GM12878 (cell line): ENCODE measurements around the gene USP11.

Experiments
- CBX5 ChIP-seq: sonication (generic); IDR thresholded peaks from 2 replicates; pipeline ENCODE4 v1.6.1; 2016; ENCODE audit warnings: low read depth, moderate library complexity, mild to moderate bottlenecking, inconsistent platforms
- DPF2 ChIP-seq: fragments of 450-650 bp; IDR thresholded peaks from 2 replicates; pipeline ENCODE4 v1.6.1; 2017; ENCODE audit warnings: mild to moderate bottlenecking
- EP300 ChIP-seq, 2 experiments: fragments of 150-350 bp in 1 of 2; IDR thresholded peaks; 2 replicates each; pipeline ENCODE4 v1.6.1; 2011 to 2012; ENCODE audit warnings: low read depth in 2 of 2, low read length in 2 of 2, borderline replicate concordance in 1 of 2, improper control_type of control experiment in 1 of 2, inconsistent platforms in 1 of 2; ENCODE audit not compliant: control insufficient read depth in 1 of 2
- ESRRA ChIP-seq: IDR thresholded peaks from 2 replicates; pipeline ENCODE4 v1.6.1; 2012; ENCODE audit warnings: mild to moderate bottlenecking, low read length, improper control_type of control experiment
- PBX3 ChIP-seq: IDR thresholded peaks from 2 replicates; pipeline ENCODE4 v1.6.1; 2011; ENCODE audit warnings: mild to moderate bottlenecking, low read depth, low read length, moderate library complexity; ENCODE audit not compliant: insufficient replicate concordance
- POLR2A ChIP-seq: IDR thresholded peaks from 2 replicates; pipeline ENCODE4 v1.6.1; 2011; ENCODE audit warnings: low read depth, mild to moderate bottlenecking, low read length
- POLR2AphosphoS5 ChIP-seq: IDR thresholded peaks from 2 replicates; pipeline ENCODE4 v1.6.1; 2011; ENCODE audit warnings: mild to moderate bottlenecking, low read length, inconsistent platforms
- RCOR1 ChIP-seq: conservative IDR thresholded peaks from 2 replicates; pipeline ENCODE4 v1.6.1; 2012; ENCODE audit warnings: low read depth, low read length, improper control_type of control experiment
- SMAD5 ChIP-seq: IDR thresholded peaks from 2 replicates; pipeline ENCODE4 v1.6.1; 2016; ENCODE audit warnings: antibody characterized with exemption, low read depth
- SUPT20H ChIP-seq: IDR thresholded peaks from 2 replicates; pipeline ENCODE4 v1.6.1; 2011; ENCODE audit warnings: low read depth, mild to moderate bottlenecking, low read length, moderate library complexity, borderline replicate concordance; ENCODE audit not compliant: control insufficient read depth
- TCF7 ChIP-seq: IDR thresholded peaks from 2 replicates; pipeline ENCODE4 v1.6.1; 2014; ENCODE audit warnings: antibody characterized with exemption, borderline replicate concordance
- TF ChIP-seq, protein P1 (sequence below): fragments of 450-650 bp; IDR thresholded peaks from 2 replicates; pipeline ENCODE4 v1.6.1; 2017; ENCODE audit warnings: mild to moderate bottlenecking
- TF ChIP-seq, protein P2 (sequence below), 3 experiments: IDR thresholded peaks in 2 of 3; conservative IDR thresholded peaks in 1 of 3; 2 replicates each; pipeline ENCODE4 v1.5.1; 2011; ENCODE audit warnings: low read depth in 3 of 3, low read length in 3 of 3, mild to moderate bottlenecking in 3 of 3, control low read depth in 2 of 3, moderate library complexity in 2 of 3, inconsistent platforms in 1 of 3, mixed read lengths in 1 of 3; ENCODE audit not compliant: control insufficient read depth in 2 of 3, insufficient read depth in 1 of 3; ENCODE audit errors: extremely low read depth in 1 of 3
- TF ChIP-seq, protein P3 (sequence below): IDR thresholded peaks from 2 replicates; pipeline ENCODE4 v1.6.1; 2012; ENCODE audit warnings: low read depth, low read length, improper control_type of control experiment

- TF ChIP-seq, protein P1, sequence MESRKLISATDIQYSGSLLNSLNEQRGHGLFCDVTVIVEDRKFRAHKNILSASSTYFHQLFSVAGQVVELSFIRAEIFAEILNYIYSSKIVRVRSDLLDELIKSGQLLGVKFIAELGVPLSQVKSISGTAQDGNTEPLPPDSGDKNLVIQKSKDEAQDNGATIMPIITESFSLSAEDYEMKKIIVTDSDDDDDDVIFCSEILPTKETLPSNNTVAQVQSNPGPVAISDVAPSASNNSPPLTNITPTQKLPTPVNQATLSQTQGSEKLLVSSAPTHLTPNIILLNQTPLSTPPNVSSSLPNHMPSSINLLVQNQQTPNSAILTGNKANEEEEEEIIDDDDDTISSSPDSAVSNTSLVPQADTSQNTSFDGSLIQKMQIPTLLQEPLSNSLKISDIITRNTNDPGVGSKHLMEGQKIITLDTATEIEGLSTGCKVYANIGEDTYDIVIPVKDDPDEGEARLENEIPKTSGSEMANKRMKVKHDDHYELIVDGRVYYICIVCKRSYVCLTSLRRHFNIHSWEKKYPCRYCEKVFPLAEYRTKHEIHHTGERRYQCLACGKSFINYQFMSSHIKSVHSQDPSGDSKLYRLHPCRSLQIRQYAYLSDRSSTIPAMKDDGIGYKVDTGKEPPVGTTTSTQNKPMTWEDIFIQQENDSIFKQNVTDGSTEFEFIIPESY, result no peak
- TF ChIP-seq DPF2 (no peak), TCF7 (no peak), POLR2A (no peak), CBX5 (no peak), PBX3 (no peak), ESRRA (no peak), SMAD5 (no peak), EP300 (IDR thresholded peaks at IDR 0.05; ENCODE audit: borderline replicate concordance in 1 of 2, control insufficient read depth in 1 of 2, low read depth in 2 of 2, low read length in 2 of 2) (no peak), SUPT20H (no peak), POLR2AphosphoS5 (no peak), RCOR1 (no peak)
- TF ChIP-seq, protein P2, sequence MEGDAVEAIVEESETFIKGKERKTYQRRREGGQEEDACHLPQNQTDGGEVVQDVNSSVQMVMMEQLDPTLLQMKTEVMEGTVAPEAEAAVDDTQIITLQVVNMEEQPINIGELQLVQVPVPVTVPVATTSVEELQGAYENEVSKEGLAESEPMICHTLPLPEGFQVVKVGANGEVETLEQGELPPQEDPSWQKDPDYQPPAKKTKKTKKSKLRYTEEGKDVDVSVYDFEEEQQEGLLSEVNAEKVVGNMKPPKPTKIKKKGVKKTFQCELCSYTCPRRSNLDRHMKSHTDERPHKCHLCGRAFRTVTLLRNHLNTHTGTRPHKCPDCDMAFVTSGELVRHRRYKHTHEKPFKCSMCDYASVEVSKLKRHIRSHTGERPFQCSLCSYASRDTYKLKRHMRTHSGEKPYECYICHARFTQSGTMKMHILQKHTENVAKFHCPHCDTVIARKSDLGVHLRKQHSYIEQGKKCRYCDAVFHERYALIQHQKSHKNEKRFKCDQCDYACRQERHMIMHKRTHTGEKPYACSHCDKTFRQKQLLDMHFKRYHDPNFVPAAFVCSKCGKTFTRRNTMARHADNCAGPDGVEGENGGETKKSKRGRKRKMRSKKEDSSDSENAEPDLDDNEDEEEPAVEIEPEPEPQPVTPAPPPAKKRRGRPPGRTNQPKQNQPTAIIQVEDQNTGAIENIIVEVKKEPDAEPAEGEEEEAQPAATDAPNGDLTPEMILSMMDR (IDR thresholded peaks at IDR 0.05 in 2 of 3, conservative IDR thresholded peaks at IDR 0.05 in 1 of 3; ENCODE audit: control insufficient read depth in 2 of 3, extremely low read depth in 1 of 3, insufficient read depth in 1 of 3, low read depth in 3 of 3, low read length in 3 of 3), result no peak
- TF ChIP-seq, protein P3, sequence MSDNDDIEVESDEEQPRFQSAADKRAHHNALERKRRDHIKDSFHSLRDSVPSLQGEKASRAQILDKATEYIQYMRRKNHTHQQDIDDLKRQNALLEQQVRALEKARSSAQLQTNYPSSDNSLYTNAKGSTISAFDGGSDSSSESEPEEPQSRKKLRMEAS, result no peak
These were observed 42.9 kb upstream of the USP11 start for GRCh38 chrX:47189906-47190305.
